Cardiac muscle cell (in vitro differentiated cells and primary cell): Measurements from ENCODE around the gene TMEM151B. TPM values are rescaled to one million over a fixed set of nuclear protein-coding genes. Genes with fewer than 3 reads are reported as not detected.

Experiments
- DNase-seq, 2 donors: peaks; one replicate each; pipeline versions ENCODE4 v3.0.0 to v3.0.0-alpha.2; 2010 to 2017; ENCODE audit warnings: low read depth in 1 of 2, low spot score in 1 of 2
- H3K27ac ChIP-seq: fragments of 200-600 bp; sonication (generic); 2 replicates; pipeline ENCODE4 v1.5.1; 2016
- H3K27me3 ChIP-seq: fragments of 200-600 bp; sonication (generic); 2 replicates; pipeline ENCODE4 v1.6.0; 2016; ENCODE audit warnings: control low read depth
- H3K36me3 ChIP-seq: fragments of 200-600 bp; sonication (generic); 2 replicates; pipeline ENCODE4 v1.5.1; 2016; ENCODE audit warnings: control low read depth
- H3K4me1 ChIP-seq: fragments of 200-600 bp; sonication (generic); 2 replicates; pipeline ENCODE4 v1.8.1; 2017; ENCODE audit warnings: low read depth, mild to moderate bottlenecking, mixed run types
- H3K4me3 ChIP-seq: fragments of 200-600 bp; sonication (generic); 2 replicates; pipeline ENCODE4 v1.5.1; 2016; ENCODE audit warnings: mild to moderate bottlenecking
- H3K9me3 ChIP-seq: fragments of 200-600 bp; sonication (generic); 2 replicates; pipeline ENCODE4 v1.5.1; 2017; ENCODE audit warnings: low read depth, mild to moderate bottlenecking, control low read depth
- CTCF ChIP-seq: IDR thresholded peaks from 2 replicates; pipeline ENCODE4 v1.5.1; 2012; ENCODE audit warnings: low read depth, mild to moderate bottlenecking, low read length
- polyA plus RNA-seq: library from polyadenylated mRNA; unstranded; fragments of >200 nt; fragmentation: Nextera tagmentation; extraction: Ambion mirVana; gene quantifications from 2 replicates; pipeline ENCODE4 v1.2.1, GENCODE V29; 2016
- total RNA-seq: library from RNA; depleted of rRNA; stranded (reverse); fragments of >200 nt; gene quantifications from 2 replicates; pipeline ENCODE4 v1.2.3, GENCODE V29; 2016

TMEM151B gene
- total and polyA plus RNA-seq, 2 experiments from 2014 or later = 0.21 to 0.29 TPM

- peak in 1 of 2 donors; percentile 43 for DNase-seq
- Histone ChIP-seq H3K4me3 (no peak overlapping the region), H3K4me1 (peaks cover 6% of the 10 kb centered on the region), H3K9me3 (no peaks in the 10 kb centered on the region), H3K27ac (no peak overlapping the region), H3K36me3 (no peaks in the 10 kb centered on the region), H3K27me3 (peaks cover 3% of the 10 kb centered on the region)
- no peak for TF ChIP-seq CTCF
Observed at GRCh38 chr6:44263354-44264100, 6.7 kb upstream of the TMEM151B start.

DNA sequence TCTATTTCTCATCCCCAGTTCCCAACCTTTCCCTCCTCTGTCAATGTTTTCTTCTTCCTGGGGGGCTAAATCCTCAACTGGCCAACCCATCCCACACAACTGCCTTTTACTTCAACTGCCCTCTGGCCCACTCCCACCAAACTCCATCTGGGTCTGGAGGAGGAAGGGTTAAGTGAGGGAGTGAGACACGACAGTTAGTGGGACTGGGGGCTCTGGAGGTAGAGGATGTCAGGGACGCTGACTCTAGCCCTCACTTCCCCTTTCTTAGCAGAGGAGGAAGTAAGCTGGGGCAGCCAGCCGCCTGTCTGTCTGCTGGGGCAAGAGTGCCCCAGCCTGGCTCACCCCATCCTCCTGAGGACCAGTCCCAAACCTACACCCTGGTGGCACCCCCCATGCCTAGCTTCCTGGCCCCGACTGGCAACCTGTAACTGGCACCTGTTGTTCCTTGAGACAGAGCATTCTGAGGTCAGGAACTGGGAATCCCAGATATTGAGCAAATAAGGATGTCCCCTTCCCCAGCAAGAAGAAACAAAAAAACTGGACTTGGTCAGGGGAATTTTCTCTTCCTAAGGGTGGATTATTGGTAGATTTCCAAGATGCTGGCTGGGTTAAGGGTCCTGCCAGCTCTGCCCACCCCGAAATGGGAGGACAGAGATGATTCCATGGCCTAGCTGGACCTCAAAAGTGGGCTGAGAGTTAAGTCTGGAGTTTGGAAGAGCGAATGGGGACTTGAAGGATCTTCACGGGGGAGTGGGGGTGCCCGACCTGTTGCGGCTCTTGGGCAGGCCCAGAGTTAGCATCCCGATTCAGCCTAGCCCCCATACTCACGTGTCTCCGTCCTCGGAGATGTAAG is 5.9 kb upstream of the TMEM151B start:
- no peak overlapping the region for H3K27ac ChIP-seq
- no peaks in the 10 kb centered on the region for H3K36me3 ChIP-seq
- H3K4me3 ChIP-seq = peak overlapping the region; percentile 44
- DNase-seq = no peak
- peaks cover 6% of the 10 kb centered on the region for H3K4me1 ChIP-seq
- H3K27me3 ChIP-seq = peaks cover 11% of the 10 kb centered on the region
- no peak for TF ChIP-seq CTCF
- no peaks in the 10 kb centered on the region for H3K9me3 ChIP-seq

DNA sequence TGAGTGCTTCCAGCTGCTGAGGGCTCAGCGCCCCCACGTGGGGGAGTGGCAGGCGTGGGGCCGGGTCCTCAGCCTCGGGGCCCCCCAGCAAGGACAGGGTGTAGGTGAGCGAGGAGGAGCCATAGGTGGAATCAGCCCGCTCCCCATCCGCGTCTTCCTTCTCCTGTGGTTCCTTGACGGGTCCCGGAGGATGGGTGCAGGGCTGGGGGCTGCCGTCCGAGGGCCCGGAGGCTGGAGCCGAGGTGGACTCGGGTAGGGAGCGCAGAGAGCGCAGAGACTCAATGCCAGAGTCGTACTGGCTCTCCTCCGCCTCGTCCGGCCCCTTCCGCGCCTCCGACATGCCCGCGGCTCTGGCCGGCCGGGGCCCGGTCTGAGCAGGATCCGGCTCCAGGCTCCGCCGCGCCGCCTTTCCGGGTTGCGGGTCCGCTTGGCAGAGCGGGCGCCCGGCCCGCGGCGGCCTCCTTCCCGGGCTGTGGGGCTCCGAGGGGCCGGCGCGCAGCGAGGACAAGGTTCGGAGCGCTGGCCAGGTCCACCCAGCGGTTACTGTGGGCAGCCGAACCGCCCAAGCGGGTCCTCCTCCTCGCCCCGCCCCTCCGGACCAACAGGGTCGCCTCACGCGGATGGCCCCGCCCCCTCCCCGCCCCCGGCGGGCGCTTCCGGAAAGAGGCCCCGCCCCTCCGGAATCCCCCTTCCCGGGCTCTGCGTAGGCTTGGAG is 5.1 kb upstream of the TMEM151B start, which contains the start of gene NFKBIE:
Gene NFKBIE, minus strand, starts transcription at position 545 of the 715 bp plus-strand sequence. Its CDS starts 205 bp downstream, at position 340.
- H3K9me3 ChIP-seq = no peaks in the 10 kb centered on the region
- H3K27me3 ChIP-seq = peaks cover 19% of the 10 kb centered on the region
- H3K27ac ChIP-seq = peak within 1 kb of the TSS; percentile 32
- peaks cover 6% of the 10 kb centered on the region for H3K4me1 ChIP-seq
- peak within 1 kb of the TSS; percentile 44 for H3K4me3 ChIP-seq
- H3K36me3 ChIP-seq = no peaks in the 10 kb centered on the region
- peak; percentile 94 to 95 for DNase-seq
- TF ChIP-seq CTCF = peak; percentile 36

- no peak for TF ChIP-seq CTCF
- Histone ChIP-seq H3K36me3 (no peaks in the 10 kb centered on the region), H3K4me3 (peak overlapping the region; percentile 44), H3K9me3 (no peaks in the 10 kb centered on the region), H3K27me3 (peaks cover 23% of the 10 kb centered on the region), H3K27ac (no peak overlapping the region), H3K4me1 (peaks cover 6% of the 10 kb centered on the region)
- DNase-seq = no peak
Observed at GRCh38 chr6:44265722-44266233, 4.5 kb upstream of the TMEM151B start.

DNA sequence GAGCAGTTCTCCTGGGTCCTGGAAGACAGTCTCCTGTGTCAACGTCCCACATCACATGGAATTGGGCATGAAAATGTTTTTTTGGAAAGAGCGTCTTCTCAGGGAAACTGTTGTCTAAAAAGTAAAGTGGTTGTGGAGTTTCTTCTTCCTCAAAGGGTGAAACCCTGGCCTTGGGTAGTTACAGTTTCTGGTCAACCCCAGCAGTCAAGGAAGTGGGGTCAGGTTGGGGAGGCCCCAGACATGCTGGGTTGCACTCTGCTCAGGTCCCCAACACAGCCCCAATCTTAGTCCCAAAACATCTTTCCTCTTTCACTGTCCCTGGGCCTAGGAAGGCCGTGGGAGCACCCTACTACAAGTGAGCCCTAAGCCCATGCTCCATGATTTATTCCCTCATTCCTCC is 3.9 kb upstream of the TMEM151B start:
- Histone ChIP-seq H3K9me3 (no peaks in the 10 kb centered on the region), H3K27ac (no peak overlapping the region), H3K4me3 (no peak overlapping the region), H3K27me3 (peaks cover 23% of the 10 kb centered on the region), H3K4me1 (peaks cover 6% of the 10 kb centered on the region), H3K36me3 (no peaks in the 10 kb centered on the region)
- TF ChIP-seq CTCF = no peak
- no peak for DNase-seq
